Measurements from ENCODE around the gene C15orf62. TPM values are rescaled to one million over a fixed set of nuclear protein-coding genes. Genes with fewer than 3 reads are reported as not detected.

The C15orf62 gene
- total and polyA plus RNA-seq, 7 donors = 0.05 to 0.19 (median 0.07) TPM; not detected in 4

- ATAC-seq (peak; percentile 99), DNase-seq (peak; percentile 97 to 98)
- WGBS, 3 donors = 0% methylated on average over 49 to 64 of the region's 64 CpGs
- TF ChIP-seq CTCF (IDR thresholded peaks at IDR 0.05) = no peak
- Histone ChIP-seq H3K36me3 (ENCODE audit: insufficient read depth in 1 of 2, low read depth in 1 of 2) (peaks cover 2 to 33% of the 10 kb centered on the region in 2 donors), H3K27me3 (ENCODE audit: insufficient read depth in 3 of 3, low read length in 2 of 3) (no peaks in the 10 kb centered on the region), H3K4me1 (peaks cover 21% of the 10 kb centered on the region), H3K4me3 (peak within 1 kb of the TSS; percentile 87), H3K9me3 (no peaks in the 10 kb centered on the region), H3K27ac (peak within 1 kb of the TSS; percentile 96)
- intact Hi-C loops (cut with DNase I) = loop anchor here in 1 of 2 donors (10.0 kb wide), 1 partner anchor 52 kb away; the partner anchor contains the start of gene RMDN3
These were observed 37.5 kb downstream of the C15orf62 start, which contains the start of the genes DNAJC17 and ZFYVE19 for GRCh38 chr15:40807028-40807887. DNAJC17 (minus strand) TSS chr15:40807473; CDS start chr15:40807446, 27 bp downstream. ZFYVE19 (plus strand) TSS chr15:40807089; CDS start chr15:40807590, 501 bp downstream.

- intact Hi-C loops (cut with DNase I) = loop anchor here in 1 of 2 donors (10.0 kb wide), 1 partner anchor 53 kb away; the partner anchor contains the start of gene RMDN3
- no peak for TF ChIP-seq CTCF (IDR thresholded peaks at IDR 0.05)
- DNase-seq = no peak
These were observed 38.2 kb downstream of the C15orf62 start for GRCh38 chr15:40807888-40808461.

DNA sequence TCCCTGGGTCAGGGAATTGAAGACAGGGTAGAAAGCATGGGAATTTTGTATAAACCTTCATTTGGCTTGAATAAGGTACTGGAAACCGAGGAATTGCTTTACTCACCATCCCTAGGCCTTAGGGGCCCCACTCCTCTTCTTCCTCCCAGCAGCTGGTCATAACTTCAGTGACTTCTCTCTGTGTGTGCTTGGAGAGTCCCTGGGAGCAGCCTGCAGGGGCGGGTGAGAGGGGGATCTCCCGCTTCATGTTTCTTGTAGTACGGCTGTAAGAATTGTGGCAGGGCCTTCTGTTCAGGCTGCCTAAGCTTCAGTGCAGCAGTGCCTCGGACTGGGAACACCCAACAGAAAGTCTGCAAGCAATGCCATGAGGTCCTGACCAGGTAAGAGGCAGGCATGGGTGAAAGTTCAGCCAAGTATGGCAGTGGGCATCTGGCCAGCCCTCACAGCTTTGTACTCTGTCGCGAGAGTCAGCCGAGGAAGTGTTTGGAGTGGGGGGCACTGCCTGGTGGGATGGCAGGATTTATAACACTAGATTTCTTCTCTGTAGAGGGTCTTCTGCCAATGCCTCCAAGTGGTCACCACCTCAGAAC, 39.2 kb downstream of the C15orf62 start:
- Histone ChIP-seq H3K36me3 (ENCODE audit: insufficient read depth in 1 of 2, low read depth in 1 of 2) (peaks cover 0 to 37% of the 10 kb centered on the region in 2 donors), H3K4me3 (no peak overlapping the region), H3K27me3 (ENCODE audit: insufficient read depth in 3 of 3, low read length in 2 of 3) (no peaks in the 10 kb centered on the region), H3K9me3 (no peaks in the 10 kb centered on the region), H3K4me1 (peaks cover 14% of the 10 kb centered on the region), H3K27ac (no peak overlapping the region)
- no peak for TF ChIP-seq CTCF (IDR thresholded peaks at IDR 0.05)
- intact Hi-C loops (cut with DNase I) = loop anchor here in 1 of 2 donors (10.0 kb wide), 1 partner anchor 54 kb away; the partner anchor contains the start of gene RMDN3
- ATAC-seq = no peak
- DNase-seq = no peak
- WGBS, 3 donors = 65 to 85% (median 70%) methylated on average over 8 of the region's 8 CpGs

More at GRCh38 chr15:40807888-40808461, 38.2 kb downstream of the C15orf62 start:
- WGBS, 3 donors = 12 to 58% (median 27%) methylated on average over 19 of the region's 19 CpGs
- Histone ChIP-seq H3K27ac (peak overlapping the region; percentile 96), H3K4me3 (peak overlapping the region; percentile 87), H3K4me1 (peaks cover 14% of the 10 kb centered on the region), H3K9me3 (no peaks in the 10 kb centered on the region), H3K36me3 (ENCODE audit: insufficient read depth in 1 of 2, low read depth in 1 of 2) (peaks cover 0 to 33% of the 10 kb centered on the region in 2 donors), H3K27me3 (ENCODE audit: insufficient read depth in 3 of 3, low read length in 2 of 3) (no peaks in the 10 kb centered on the region)
- no peak for ATAC-seq

- no peak for ATAC-seq
- WGBS, 3 donors = 91 to 95% (median 94%) methylated on average over 12 of the region's 12 CpGs
These were observed 43.1 kb downstream of the C15orf62 start for GRCh38 chr15:40812721-40813425.

More at GRCh38 chr15:40812721-40813425, 43.1 kb downstream of the C15orf62 start:
- H3K27me3 ChIP-seq (ENCODE audit: insufficient read depth in 3 of 3, low read length in 2 of 3) = no peaks in the 10 kb centered on the region
- H3K4me1 ChIP-seq = peaks cover 3% of the 10 kb centered on the region
- H3K36me3 ChIP-seq (ENCODE audit: insufficient read depth in 1 of 2, low read depth in 1 of 2) = peaks cover 0 to 50% of the 10 kb centered on the region in 2 donors
- H3K9me3 ChIP-seq = no peaks in the 10 kb centered on the region
- intact Hi-C loops (cut with DNase I) = loop anchor here in 1 of 2 donors (1.0 kb wide), 1 partner anchor 16 kb away; no protein-coding TSS in a partner anchor
- no peak overlapping the region for H3K4me3 ChIP-seq
- DNase-seq = peak in 1 of 2 donors; percentile 26
- no peak overlapping the region for H3K27ac ChIP-seq
- TF ChIP-seq CTCF (IDR thresholded peaks at IDR 0.05) = no peak

Measured in psoas muscle (tissue), 8 donors.